Erythroblast (primary cell): Measurements from ENCODE around the gene BAAT.

Experiments used
- GATA1 ChIP-seq: IDR thresholded peaks from 2 replicates; pipeline ENCODE4 v1.6.1; 2011; ENCODE audit warnings: low read depth, mild to moderate bottlenecking, control low read depth, low read length, moderate library complexity
- POLR2A ChIP-seq: IDR thresholded peaks from 2 replicates; pipeline ENCODE4 v1.6.1; 2011; ENCODE audit warnings: mild to moderate bottlenecking, low read length

DNA sequence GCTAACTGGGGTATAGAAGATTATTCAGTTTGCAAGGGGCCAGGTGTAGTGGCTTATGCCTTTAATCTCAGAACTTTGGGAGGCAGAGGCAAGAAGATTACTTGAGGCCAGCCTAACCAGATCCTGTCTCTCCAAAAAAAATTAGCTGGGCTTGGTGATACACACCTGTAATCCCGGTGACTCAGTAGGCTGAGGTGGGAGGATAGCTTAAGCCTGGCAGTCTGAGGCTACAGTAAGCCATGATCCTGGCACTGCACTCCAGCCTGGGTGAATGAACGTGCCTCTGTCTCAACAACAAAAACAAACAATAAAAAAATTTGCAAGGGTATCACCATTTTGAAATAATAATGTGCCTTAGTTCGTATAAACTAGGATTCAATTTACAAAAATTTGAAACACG is 51.3 kb downstream of the BAAT start:
- TF ChIP-seq POLR2A, result no peak
- no peak for TF ChIP-seq GATA1
